Measurements from ENCODE around the gene AMH. TPM values are rescaled to one million over a fixed set of nuclear protein-coding genes. Genes with fewer than 3 reads are reported as not detected.

AMH gene
- total and polyA plus RNA-seq, 3 donors from 2014 or later, result 50.8 to 268 (median 180) TPM

DNA sequence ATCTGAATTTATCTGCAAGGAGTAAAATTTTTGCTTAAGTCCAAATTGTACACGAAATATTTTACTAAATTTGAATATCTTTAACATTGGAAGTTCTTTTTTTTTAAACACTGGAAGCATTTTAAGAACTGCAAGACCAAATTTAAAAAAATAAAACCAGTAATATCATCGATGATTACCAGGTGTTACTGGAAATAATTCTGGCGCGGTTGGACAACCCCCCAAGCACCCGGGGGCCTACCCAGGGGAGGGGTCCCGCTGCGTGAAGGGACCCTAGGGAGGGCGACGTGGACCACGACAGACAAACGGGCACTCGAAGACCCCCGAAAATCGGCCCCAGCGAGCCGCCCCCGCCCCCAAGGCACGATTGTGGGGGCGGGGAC, 19.7 kb downstream of the AMH start:
- Histone ChIP-seq H3K27me3 (no peaks in the 10 kb centered on the region), H3K27ac (peak overlapping the region in 1 of 2 donors; percentile 84), H3K4me1 (peaks cover 28% of the 10 kb centered on the region), H3K4me3 (peak overlapping the region; percentile 80 to 100), H3K36me3 (ENCODE audit: low read depth, missing control alignments) (no peaks in the 10 kb centered on the region), H3K9me3 (no peaks in the 10 kb centered on the region)
- intact Hi-C loops (cut with DNase I; ENCODE audit: low total_unique reads), result no loop called here
- TF ChIP-seq, protein P1, sequence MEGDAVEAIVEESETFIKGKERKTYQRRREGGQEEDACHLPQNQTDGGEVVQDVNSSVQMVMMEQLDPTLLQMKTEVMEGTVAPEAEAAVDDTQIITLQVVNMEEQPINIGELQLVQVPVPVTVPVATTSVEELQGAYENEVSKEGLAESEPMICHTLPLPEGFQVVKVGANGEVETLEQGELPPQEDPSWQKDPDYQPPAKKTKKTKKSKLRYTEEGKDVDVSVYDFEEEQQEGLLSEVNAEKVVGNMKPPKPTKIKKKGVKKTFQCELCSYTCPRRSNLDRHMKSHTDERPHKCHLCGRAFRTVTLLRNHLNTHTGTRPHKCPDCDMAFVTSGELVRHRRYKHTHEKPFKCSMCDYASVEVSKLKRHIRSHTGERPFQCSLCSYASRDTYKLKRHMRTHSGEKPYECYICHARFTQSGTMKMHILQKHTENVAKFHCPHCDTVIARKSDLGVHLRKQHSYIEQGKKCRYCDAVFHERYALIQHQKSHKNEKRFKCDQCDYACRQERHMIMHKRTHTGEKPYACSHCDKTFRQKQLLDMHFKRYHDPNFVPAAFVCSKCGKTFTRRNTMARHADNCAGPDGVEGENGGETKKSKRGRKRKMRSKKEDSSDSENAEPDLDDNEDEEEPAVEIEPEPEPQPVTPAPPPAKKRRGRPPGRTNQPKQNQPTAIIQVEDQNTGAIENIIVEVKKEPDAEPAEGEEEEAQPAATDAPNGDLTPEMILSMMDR (IDR thresholded peaks at IDR 0.05), result no peak
- TF ChIP-seq POLR2A (IDR thresholded peaks at IDR 0.05), result no peak
- no peak for DNase-seq
- WGBS, 2 donors, result 1 to 3% methylated on average over 12 to 19 of the region's 19 CpGs

DNA sequence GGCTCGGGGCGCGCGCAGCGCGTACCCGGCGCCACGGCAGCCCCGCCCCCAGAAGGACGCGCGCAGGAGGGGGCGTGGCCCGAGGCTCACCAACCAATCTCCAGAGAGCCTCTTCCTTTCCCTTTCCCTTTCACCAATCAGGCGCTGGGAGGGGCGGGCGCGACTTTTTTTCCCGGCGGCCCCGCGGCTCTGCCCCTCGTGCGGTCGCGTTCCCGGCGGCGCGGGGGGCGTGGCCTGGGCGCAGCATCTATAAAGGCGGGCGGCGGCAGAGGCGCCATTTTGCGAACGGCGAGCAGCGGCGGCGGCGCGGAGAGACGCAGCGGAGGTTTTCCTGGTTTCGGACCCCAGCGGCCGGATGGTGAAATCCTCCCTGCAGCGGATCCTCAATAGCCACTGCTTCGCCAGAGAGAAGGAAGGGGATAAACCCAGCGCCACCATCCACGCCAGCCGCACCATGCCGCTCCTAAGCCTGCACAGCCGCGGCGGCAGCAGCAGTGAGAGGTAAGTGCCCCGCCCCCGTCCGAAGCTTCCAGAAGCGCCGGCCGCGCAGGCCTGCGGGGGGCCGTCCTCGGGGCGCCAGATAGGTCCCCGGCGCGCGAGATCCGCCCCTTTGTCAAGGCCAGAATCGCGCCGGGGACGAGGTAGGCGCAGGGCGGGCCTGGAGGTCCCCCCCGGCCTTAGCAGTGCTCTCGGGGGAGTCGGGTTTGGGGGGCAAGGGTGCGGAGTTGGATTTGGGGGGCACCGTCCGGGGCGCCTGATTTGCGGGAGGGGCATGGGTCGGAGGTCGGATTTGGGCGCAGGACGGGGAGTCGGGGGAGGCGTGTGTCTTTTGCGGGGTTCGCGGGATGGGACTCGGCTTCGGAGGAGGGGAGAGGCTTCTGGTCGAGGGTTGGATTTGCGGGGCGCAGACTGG, 20.4 kb downstream of the AMH start:
- peak; percentile 98 for DNase-seq
- no peaks in the 10 kb centered on the region for H3K27me3 ChIP-seq
- no peaks in the 10 kb centered on the region for H3K36me3 ChIP-seq (ENCODE audit: low read depth, missing control alignments)
- peak overlapping the region; percentile 80 to 100 for H3K4me3 ChIP-seq
- TF ChIP-seq POLR2A (IDR thresholded peaks at IDR 0.05), result peak; percentile 100
- TF ChIP-seq, protein P1 (IDR thresholded peaks at IDR 0.05), result peak in 2 of 3 experiments; percentile 47 to 71
- intact Hi-C loops (cut with DNase I; ENCODE audit: low total_unique reads), result loop anchor here (5.0 to 10.0 kb wide), 3 partner anchors 37 to 125 kb away; partner anchors contain the start of gene AP3D1
- 0 to 1% methylated on average over 4 to 91 of the region's 103 CpGs for WGBS, 2 donors
- H3K9me3 ChIP-seq, result no peaks in the 10 kb centered on the region
- peak overlapping the region; percentile 99 for H3K27ac ChIP-seq
- H3K4me1 ChIP-seq, result peaks cover 34% of the 10 kb centered on the region

DNA sequence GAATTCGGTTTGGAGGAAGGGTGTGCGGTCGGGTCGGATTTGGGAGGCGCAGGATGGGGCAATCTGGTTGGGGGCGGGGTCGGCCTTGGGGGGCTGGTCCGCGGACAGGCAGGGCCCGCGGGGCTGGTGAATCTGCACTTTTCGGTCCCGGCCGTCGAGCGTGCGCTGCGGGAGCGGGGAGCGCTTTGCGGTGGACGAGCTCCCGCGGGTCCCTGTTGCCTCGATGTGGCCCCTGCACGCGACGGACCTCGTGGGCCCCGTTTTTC, 21.0 kb downstream of the AMH start:
- no peak for TF ChIP-seq POLR2A (IDR thresholded peaks at IDR 0.05)
- TF ChIP-seq, protein P1 (IDR thresholded peaks at IDR 0.05), result no peak
- Histone ChIP-seq H3K27me3 (no peaks in the 10 kb centered on the region), H3K36me3 (ENCODE audit: low read depth, missing control alignments) (no peaks in the 10 kb centered on the region), H3K4me1 (peaks cover 37% of the 10 kb centered on the region), H3K4me3 (peak overlapping the region; percentile 80 to 100), H3K9me3 (no peaks in the 10 kb centered on the region), H3K27ac (peak overlapping the region; percentile 99)
- no peak for DNase-seq
- intact Hi-C loops (cut with DNase I; ENCODE audit: low total_unique reads), result loop anchor here (5.0 to 10.0 kb wide), 3 partner anchors 38 to 125 kb away; partner anchors contain the start of gene AP3D1
- 0% methylated on average over 12 to 13 of the region's 30 CpGs for WGBS, 2 donors

DNA sequence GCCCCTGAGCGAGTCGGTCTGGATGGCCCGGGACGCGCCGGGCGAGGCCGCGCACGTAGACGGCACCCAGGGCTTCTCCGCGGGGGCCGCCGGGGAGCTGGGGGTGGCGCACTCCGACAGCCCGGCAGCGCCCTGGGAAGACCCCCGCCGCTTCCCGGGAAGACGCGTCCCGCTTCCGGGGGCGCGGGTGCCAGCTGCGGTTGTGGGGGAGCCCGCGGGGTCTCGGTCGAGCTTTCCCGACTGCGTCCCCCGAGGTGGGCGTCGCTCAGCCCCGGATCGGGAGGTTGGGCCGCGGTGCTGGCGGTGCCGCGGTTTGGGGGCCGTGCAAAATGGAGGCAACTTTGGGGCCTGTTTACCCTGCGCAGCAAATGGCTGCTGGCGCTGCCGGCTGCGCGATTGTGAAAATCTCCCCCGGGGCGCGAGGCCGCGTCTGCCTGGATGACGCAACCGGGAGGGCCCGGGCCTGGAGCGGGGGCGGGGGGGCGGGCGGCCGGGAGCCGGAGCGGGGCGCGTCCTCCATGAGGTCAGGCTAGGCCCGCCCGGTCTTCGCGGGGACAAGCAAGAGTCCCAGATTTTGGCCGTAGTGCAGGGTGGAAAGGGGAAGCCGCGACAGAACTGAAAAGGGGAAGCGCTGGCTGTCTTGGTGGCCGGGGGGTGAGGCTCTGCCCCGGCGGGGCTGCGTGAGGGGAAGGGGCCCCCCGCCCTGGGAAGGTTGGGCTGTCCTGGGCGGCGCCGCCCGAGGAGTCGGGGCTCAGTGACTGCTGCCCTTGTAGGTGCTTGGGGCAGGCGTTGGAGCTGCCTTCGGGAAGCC, 21.5 kb downstream of the AMH start:
- Histone ChIP-seq H3K4me3 (peak overlapping the region; percentile 80 to 100), H3K27me3 (no peaks in the 10 kb centered on the region), H3K27ac (peak overlapping the region; percentile 99), H3K9me3 (no peaks in the 10 kb centered on the region), H3K36me3 (ENCODE audit: low read depth, missing control alignments) (no peaks in the 10 kb centered on the region), H3K4me1 (peaks cover 43% of the 10 kb centered on the region)
- TF ChIP-seq, protein P1 (IDR thresholded peaks at IDR 0.05), result no peak
- no peak for TF ChIP-seq POLR2A (IDR thresholded peaks at IDR 0.05)
- intact Hi-C loops (cut with DNase I; ENCODE audit: low total_unique reads), result loop anchor here (5.0 to 10.0 kb wide), 3 partner anchors 38 to 124 kb away; partner anchors contain the start of gene AP3D1
- peak; percentile 79 for DNase-seq
- 0 to 1% methylated on average over 12 to 60 of the region's 88 CpGs for WGBS, 2 donors
